Left lobe of liver (tissue), 2 donors: ENCODE measurements around the gene GREM2. TPM values are rescaled to one million over a fixed set of nuclear protein-coding genes. Genes with fewer than 3 reads are reported as not detected.

ENCODE experiments used
- ATAC-seq: fragments of 200-7000 bp; cut with Tn5 transposase; one replicate; pipeline ENCODE4 v1.9.1; 2020; ENCODE audit warnings: mild to moderate bottlenecking, moderate library complexity
- DNase-seq: peaks from one replicate; pipeline ENCODE4 v3.0.0-alpha.2; 2020; ENCODE audit warnings: low spot score
- total RNA-seq: library from RNA; stranded (reverse); gene quantifications from one replicate; pipeline ENCODE4 v1.2.1, GENCODE V29; 2021
- donor health status: DM: no; HTN: no; CAD: no; lungs with moderate emphysema.
- donor health status: DM: no; HTN: yes; CAD: no.

GREM2 gene
- total RNA-seq, 1 donor from 2014 or later, result 20.1 TPM

- ATAC-seq (peak; percentile 24), DNase-seq (no peak)
Measured at GRCh38 chr1:240611228-240611618, 732 bp downstream of the GREM2 start.

GRCh38 chr1:240610636-240611035 is 1.3 kb downstream of the GREM2 start:
- ATAC-seq, result peak; percentile 23

GRCh38 chr1:240609527-240610060 is 2.4 kb downstream of the GREM2 start:
- peak; percentile 54 for DNase-seq
- peak; percentile 34 for ATAC-seq

More at GRCh38 chr1:240610636-240611035, 1.3 kb downstream of the GREM2 start:
- no peak for DNase-seq

GRCh38 chr1:240608707-240609106 is 3.2 kb downstream of the GREM2 start:
- DNase-seq (no peak), ATAC-seq (peak; percentile 41)

- ATAC-seq (no peak), DNase-seq (no peak)
Measured at GRCh38 chr1:240607006-240607405, 4.9 kb downstream of the GREM2 start.

- no peak for DNase-seq
- no peak for ATAC-seq
Measured at GRCh38 chr1:240602189-240602588, 9.8 kb downstream of the GREM2 start.

GRCh38 chr1:240599830-240600229 is 12.1 kb downstream of the GREM2 start:
- ATAC-seq, result peak; percentile 28

GRCh38 chr1:240599299-240599698 is 12.7 kb downstream of the GREM2 start:
- peak; percentile 21 for ATAC-seq

More at GRCh38 chr1:240599830-240600229, 12.1 kb downstream of the GREM2 start:
- peak; percentile 55 for DNase-seq

GRCh38 chr1:240598216-240599001 is 13.5 kb downstream of the GREM2 start:
- ATAC-seq, result peak; percentile 55
- peak; percentile 59 for DNase-seq

More at GRCh38 chr1:240599299-240599698, 12.7 kb downstream of the GREM2 start:
- peak; percentile 57 for DNase-seq

- ATAC-seq, result peak; percentile 53
- peak; percentile 58 for DNase-seq
Measured at GRCh38 chr1:240597153-240597745, 14.7 kb downstream of the GREM2 start.

- no peak for ATAC-seq
- peak; percentile 54 for DNase-seq
Measured at GRCh38 chr1:240595476-240595875, 16.5 kb downstream of the GREM2 start.

- peak; percentile 53 for DNase-seq
Measured at GRCh38 chr1:240591564-240591963, 20.4 kb downstream of the GREM2 start.

GRCh38 chr1:240591078-240591477 is 20.9 kb downstream of the GREM2 start:
- DNase-seq (no peak), ATAC-seq (no peak)

More at GRCh38 chr1:240591564-240591963, 20.4 kb downstream of the GREM2 start:
- ATAC-seq, result peak; percentile 21

- DNase-seq, result no peak
- ATAC-seq, result peak; percentile 44
Measured at GRCh38 chr1:240589585-240590110, 22.3 kb downstream of the GREM2 start.

GRCh38 chr1:240586006-240586405 is 25.9 kb downstream of the GREM2 start:
- ATAC-seq (no peak), DNase-seq (no peak)

GRCh38 chr1:240582953-240583352 is 29.0 kb downstream of the GREM2 start:
- DNase-seq, result no peak
- ATAC-seq, result no peak

GRCh38 chr1:240579511-240579910 is 32.4 kb downstream of the GREM2 start:
- DNase-seq (no peak), ATAC-seq (no peak)

- DNase-seq, result no peak
- ATAC-seq, result no peak
Measured at GRCh38 chr1:240577095-240577494, 34.9 kb downstream of the GREM2 start.

GRCh38 chr1:240575981-240576662 is 35.8 kb downstream of the GREM2 start:
- no peak for DNase-seq

GRCh38 chr1:240572328-240572727 is 39.6 kb downstream of the GREM2 start:
- no peak for DNase-seq
- ATAC-seq, result peak; percentile 45

More at GRCh38 chr1:240575981-240576662, 35.8 kb downstream of the GREM2 start:
- peak; percentile 78 for ATAC-seq

- DNase-seq (no peak), ATAC-seq (no peak)
Measured at GRCh38 chr1:240571782-240572181, 40.2 kb downstream of the GREM2 start.
